Suprapubic skin (tissue), 3 donors: ENCODE data around the gene CDC7.

ENCODE experiments used
- POLR2A ChIP-seq, 2 donors: fragments of 450-650 bp; IDR thresholded peaks; one replicate each; pipeline ENCODE4 v1.6.1; 2017; ENCODE audit warnings: antibody characterized with exemption in 2 of 2, mild to moderate bottlenecking in 2 of 2, moderate library complexity in 2 of 2
- TF ChIP-seq, protein P1 (sequence below), 2 donors: fragments of 200-600 bp in 1 of 2; fragments of 450-650 bp in 1 of 2; sonication (generic) in 1 of 2; IDR thresholded peaks; one replicate each; pipeline ENCODE4 v1.5.1; 2016 to 2019; ENCODE audit warnings: antibody characterized with exemption in 2 of 2, mild to moderate bottlenecking in 1 of 2, moderate library complexity in 1 of 2

DNA sequence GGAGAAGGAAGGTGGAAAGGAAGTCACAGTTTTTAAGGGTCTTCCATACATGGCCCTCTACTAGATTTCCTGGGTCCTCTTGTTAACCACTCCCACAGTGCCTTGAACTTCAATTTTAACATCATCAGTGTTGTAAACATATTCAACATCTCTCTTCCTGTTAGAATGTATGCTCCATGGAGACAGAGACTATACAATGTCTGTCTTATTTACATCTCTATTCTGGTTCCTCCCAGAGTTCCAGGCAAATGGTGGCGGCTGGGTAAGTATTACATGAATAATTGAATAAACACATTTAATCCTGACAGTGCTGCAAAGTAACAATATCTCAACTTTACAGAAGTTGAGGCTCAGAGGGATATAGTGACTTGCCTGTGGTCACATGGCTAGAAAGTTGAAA is 40.3 kb downstream of the CDC7 start:
- no peak for TF ChIP-seq POLR2A (IDR thresholded peaks at IDR 0.05)
- TF ChIP-seq, protein P1, sequence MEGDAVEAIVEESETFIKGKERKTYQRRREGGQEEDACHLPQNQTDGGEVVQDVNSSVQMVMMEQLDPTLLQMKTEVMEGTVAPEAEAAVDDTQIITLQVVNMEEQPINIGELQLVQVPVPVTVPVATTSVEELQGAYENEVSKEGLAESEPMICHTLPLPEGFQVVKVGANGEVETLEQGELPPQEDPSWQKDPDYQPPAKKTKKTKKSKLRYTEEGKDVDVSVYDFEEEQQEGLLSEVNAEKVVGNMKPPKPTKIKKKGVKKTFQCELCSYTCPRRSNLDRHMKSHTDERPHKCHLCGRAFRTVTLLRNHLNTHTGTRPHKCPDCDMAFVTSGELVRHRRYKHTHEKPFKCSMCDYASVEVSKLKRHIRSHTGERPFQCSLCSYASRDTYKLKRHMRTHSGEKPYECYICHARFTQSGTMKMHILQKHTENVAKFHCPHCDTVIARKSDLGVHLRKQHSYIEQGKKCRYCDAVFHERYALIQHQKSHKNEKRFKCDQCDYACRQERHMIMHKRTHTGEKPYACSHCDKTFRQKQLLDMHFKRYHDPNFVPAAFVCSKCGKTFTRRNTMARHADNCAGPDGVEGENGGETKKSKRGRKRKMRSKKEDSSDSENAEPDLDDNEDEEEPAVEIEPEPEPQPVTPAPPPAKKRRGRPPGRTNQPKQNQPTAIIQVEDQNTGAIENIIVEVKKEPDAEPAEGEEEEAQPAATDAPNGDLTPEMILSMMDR (IDR thresholded peaks at IDR 0.05): no peak
